Retina (tissue), 1 donor: Measurements from ENCODE around the gene RBM20.

Experiments
- DNase-seq: peaks from one replicate; pipeline ENCODE4 v3.0.0-alpha.2; 2016

RBM20 gene

DNA sequence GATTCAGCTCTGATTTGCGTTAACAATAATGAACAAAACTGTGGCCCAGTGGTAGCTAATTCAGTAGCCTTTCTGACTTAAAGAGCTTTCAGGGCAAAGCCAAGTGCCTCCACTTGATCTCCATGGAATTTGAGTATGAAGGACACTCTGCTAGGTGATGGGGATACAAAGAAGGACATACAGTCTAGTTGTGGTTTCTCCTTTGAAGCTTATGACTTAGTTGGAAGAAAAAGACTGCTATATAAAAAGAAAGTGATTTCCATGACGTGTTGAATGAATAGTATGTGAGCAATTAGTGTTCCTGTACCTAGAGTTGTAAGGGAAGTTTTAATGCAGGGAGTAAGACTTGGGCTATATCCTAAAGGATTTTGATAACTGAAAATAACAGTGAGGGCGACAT lies 235.9 kb downstream of the RBM20 start:
- no peak for DNase-seq

DNA sequence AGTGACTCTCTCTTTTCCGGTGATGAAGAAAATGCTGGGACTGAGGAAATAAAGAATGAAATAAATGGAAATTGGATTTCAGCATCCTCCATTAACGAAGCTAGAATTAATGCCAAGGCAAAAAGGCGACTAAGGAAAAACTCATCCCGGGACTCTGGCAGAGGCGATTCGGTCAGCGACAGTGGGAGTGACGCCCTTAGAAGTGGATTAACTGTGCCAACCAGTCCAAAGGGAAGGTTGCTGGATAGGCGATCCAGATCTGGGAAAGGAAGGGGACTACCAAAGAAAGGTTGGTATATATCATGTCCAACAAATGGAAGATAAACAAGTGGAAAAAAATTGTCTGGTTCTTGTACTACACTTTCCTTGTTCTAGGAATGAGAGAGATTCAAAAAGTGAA lies 237.1 kb downstream of the RBM20 start:
- no peak for DNase-seq

GRCh38 chr10:110881905-110882304 lies 237.8 kb downstream of the RBM20 start:
- DNase-seq: no peak

DNA sequence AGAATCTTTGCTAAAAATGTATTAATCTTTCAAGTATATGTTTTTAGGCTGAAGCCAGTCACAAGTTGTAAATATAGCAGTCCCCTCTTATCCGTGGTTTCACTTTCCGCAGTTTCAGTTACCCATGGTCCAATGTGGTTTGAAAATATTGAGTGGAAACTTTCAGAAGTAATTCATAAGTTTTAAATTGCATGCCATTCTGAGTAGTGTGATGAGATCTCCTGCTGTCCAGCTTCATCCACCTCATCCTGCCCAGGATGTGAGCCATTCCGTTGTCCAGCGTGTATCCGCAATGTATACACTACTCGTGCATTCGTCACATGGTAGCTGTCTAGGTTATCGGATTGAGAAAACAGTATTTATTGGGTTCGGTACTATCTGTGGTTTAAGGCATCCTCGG lies 239.8 kb downstream of the RBM20 start:
- DNase-seq: no peak

DNA sequence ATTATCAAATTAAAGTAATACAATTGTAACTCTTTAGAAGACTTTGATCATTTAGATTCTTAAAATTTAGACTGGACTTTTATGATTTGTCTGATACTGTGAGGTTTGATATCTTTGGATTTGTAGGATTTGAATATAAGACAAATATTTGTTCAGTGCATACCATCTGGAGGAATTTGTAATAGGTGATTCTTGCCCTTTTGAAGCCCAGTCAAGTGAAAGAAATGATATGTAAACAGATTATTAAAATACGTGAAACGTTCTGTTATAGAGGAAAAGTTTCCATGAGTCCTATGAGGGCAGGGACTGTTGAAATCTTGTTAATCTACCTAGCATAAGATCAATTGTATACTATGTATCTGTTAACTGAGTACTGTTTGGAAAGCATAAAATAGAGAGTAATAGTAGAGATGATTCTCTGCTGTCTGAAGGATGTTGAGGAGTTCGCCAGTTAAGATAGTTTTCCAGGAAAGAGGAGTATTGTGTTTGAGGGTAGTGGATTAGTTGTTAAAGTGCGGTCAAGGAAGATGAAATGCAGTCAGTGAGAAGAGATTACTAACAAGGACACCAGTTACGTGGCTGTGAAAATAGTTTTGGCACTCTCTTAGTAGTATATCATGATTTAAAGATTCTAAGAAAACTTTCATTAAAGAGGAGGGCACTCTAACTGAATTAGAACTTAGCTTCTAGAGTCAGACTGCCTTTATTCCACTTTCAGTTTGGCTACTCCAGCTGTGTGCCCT lies 242.0 kb downstream of the RBM20 start:
- no peak for DNase-seq

GRCh38 chr10:110887560-110887959 lies 243.4 kb downstream of the RBM20 start:
- no peak for DNase-seq
